OCI-LY1 (cell line): ENCODE data around the gene PCP2.

ENCODE experiments used
- H2AFZ ChIP-seq: fragments of 200-600 bp; sonication (generic), shearing (Covaris generic); 2 replicates; pipeline ENCODE4 v1.6.0; 2014; ENCODE audit warnings: antibody characterized with exemption, mild to moderate bottlenecking, low read length
- H3F3A ChIP-seq: fragments of 200-600 bp; sonication (generic), shearing (Covaris generic); 2 replicates; pipeline ENCODE4 v1.6.0; 2014; ENCODE audit warnings: mild to moderate bottlenecking, antibody characterized with exemption, low read length, moderate library complexity; ENCODE audit not compliant: insufficient read depth
- H3K27ac ChIP-seq: fragments of 200-600 bp; sonication (generic); 2 replicates; pipeline ENCODE4 v1.5.1; 2014; ENCODE audit warnings: low read length, mixed run types, mild to moderate bottlenecking, low read depth; ENCODE audit not compliant: poor library complexity, severe bottlenecking
- H3K27me3 ChIP-seq: fragments of 200-600 bp; sonication (generic); 2 replicates; pipeline ENCODE4 v1.6.0; 2014; ENCODE audit warnings: antibody characterized with exemption, mild to moderate bottlenecking, low read length, moderate library complexity; ENCODE audit not compliant: insufficient read depth
- H3K36me3 ChIP-seq: fragments of 200-600 bp; sonication (generic); 2 replicates; pipeline ENCODE4 v1.6.1; 2014; ENCODE audit warnings: mild to moderate bottlenecking, antibody characterized with exemption, low read length, moderate library complexity, mixed read lengths; ENCODE audit not compliant: insufficient read depth
- H3K4me1 ChIP-seq: fragments of 200-600 bp; sonication (generic); 2 replicates; pipeline ENCODE4 v1.5.1; 2014; ENCODE audit warnings: mild to moderate bottlenecking, low read length, moderate library complexity; ENCODE audit not compliant: insufficient read depth, severe bottlenecking
- H3K4me2 ChIP-seq: fragments of 200-600 bp; sonication (generic), shearing (Covaris generic); 2 replicates; pipeline ENCODE4 v1.6.1; 2014; ENCODE audit warnings: low read length
- H3K4me3 ChIP-seq: fragments of 200-600 bp; sonication (generic); 2 replicates; pipeline ENCODE4 v1.5.1; 2014; ENCODE audit warnings: low read length, low read depth, mild to moderate bottlenecking, mixed read lengths; ENCODE audit not compliant: poor library complexity, severe bottlenecking
- H3K79me2 ChIP-seq: fragments of 200-600 bp; shearing (Covaris generic); 2 replicates; pipeline ENCODE4 v1.6.1; 2016; ENCODE audit warnings: mixed run types, low read length, mixed read lengths; ENCODE audit not compliant: insufficient read depth
- H3K9ac ChIP-seq: fragments of 200-600 bp; sonication (generic), shearing (Covaris generic); 2 replicates; pipeline ENCODE4 v1.6.1; 2014; ENCODE audit warnings: mild to moderate bottlenecking, low read length, mixed read lengths
- H3K9me2 ChIP-seq: fragments of 200-600 bp; sonication (generic), shearing (Covaris generic); 2 replicates; pipeline ENCODE4 v1.6.1; 2014; ENCODE audit warnings: low read depth, mild to moderate bottlenecking, low read length, mixed read lengths
- H3K9me3 ChIP-seq: fragments of 200-600 bp; shearing (Covaris generic); 2 replicates; pipeline ENCODE4 v1.6.1; 2014; ENCODE audit warnings: low read length, mixed read lengths
- H4K20me1 ChIP-seq: fragments of 200-600 bp; sonication (generic), shearing (Covaris generic); 2 replicates; pipeline ENCODE4 v1.6.0; 2016; ENCODE audit warnings: mild to moderate bottlenecking, low read length; ENCODE audit not compliant: insufficient read depth
- CTCF ChIP-seq: fragments of 200-600 bp; sonication (generic), shearing (Covaris generic); IDR thresholded peaks from 2 replicates; pipeline ENCODE4 v1.5.1; 2017; ENCODE audit warnings: mild to moderate bottlenecking, antibody characterized with exemption, low read length, moderate library complexity, mixed read lengths
- EZH2 ChIP-seq: fragments of 200-600 bp; sonication (generic), shearing (Covaris generic); IDR thresholded peaks from 2 replicates; pipeline ENCODE4 v1.8.0; 2017; ENCODE audit warnings: borderline replicate concordance, mixed run types, mild to moderate bottlenecking, antibody characterized with exemption, low read length, moderate library complexity, mixed read lengths

PCP2 gene

GRCh38 chr19:7582446-7582845 lies 51.1 kb downstream of the PCP2 start:
- H3K27ac ChIP-seq: no peak overlapping the region
- H3K9me2 ChIP-seq: no peaks in the 10 kb centered on the region
- H3F3A ChIP-seq: no peaks in the 10 kb centered on the region
- H3K79me2 ChIP-seq: no peaks in the 10 kb centered on the region
- H4K20me1 ChIP-seq: no peaks in the 10 kb centered on the region
- H3K36me3 ChIP-seq: no peaks in the 10 kb centered on the region
- no peak overlapping the region for H3K9ac ChIP-seq
- H2AFZ ChIP-seq: no peak overlapping the region
- no peaks in the 10 kb centered on the region for H3K27me3 ChIP-seq
- no peaks in the 10 kb centered on the region for H3K4me1 ChIP-seq
- H3K4me2 ChIP-seq: no peak overlapping the region
- no peaks in the 10 kb centered on the region for H3K9me3 ChIP-seq
- no peak overlapping the region for H3K4me3 ChIP-seq
- TF ChIP-seq EZH2 (no peak), CTCF (no peak)
